Sigmoid colon (tissue), 7 donors: ENCODE results near the gene ARPC5. TPM values are rescaled to one million over a fixed set of nuclear protein-coding genes. Genes with fewer than 3 reads are reported as not detected.
"Not testable (repeated sequence)": the region's sequence is repeated elsewhere in the genome, so short reads cannot be mapped to it uniquely, and the experiment has no call there.

Experiments used
- DNase-seq: peaks from one replicate; pipeline ENCODE4 v3.0.0-alpha.2; 2019
- H3K27ac ChIP-seq, 4 donors: fragments of 200-600 bp; sonication (generic); one replicate each; pipeline ENCODE4 v1.5.1; 2016 to 2019; ENCODE audit warnings: mild to moderate bottlenecking in 1 of 4
- H3K27me3 ChIP-seq, 3 donors: fragments of 200-600 bp; sonication (generic); one replicate each; pipeline ENCODE4 v1.5.1; 2019; ENCODE audit warnings: mild to moderate bottlenecking in 1 of 3
- H3K36me3 ChIP-seq, 4 donors: fragments of 200-600 bp; sonication (generic); one replicate each; pipeline ENCODE4 v1.5.1; 2016 to 2019
- H3K4me1 ChIP-seq, 4 donors: fragments of 200-600 bp; sonication (generic); one replicate each; pipeline ENCODE4 v1.5.1; 2017 to 2019
- H3K4me3 ChIP-seq, 4 donors: fragments of 200-600 bp; sonication (generic); one replicate each; pipeline ENCODE4 v1.5.1; 2017 to 2019; ENCODE audit warnings: mild to moderate bottlenecking in 2 of 4, moderate library complexity in 1 of 4
- H3K9me3 ChIP-seq, 4 donors: fragments of 200-600 bp in 3 of 4; sonication (generic) in 3 of 4; one replicate each; pipeline versions ENCODE4 v1.5.1 to v1.6.1; 2013 to 2019
- CTCF ChIP-seq, 4 experiments: fragments of 450-650 bp in 3 of 4; fragments of 200-600 bp in 1 of 4; IDR thresholded peaks; one replicate each; pipeline ENCODE4 v1.5.1; 2016 to 2019; ENCODE audit warnings: antibody characterized with exemption in 4 of 4, mild to moderate bottlenecking in 3 of 4, moderate library complexity in 2 of 4
- EP300 ChIP-seq, 4 donors: sonication (generic); formaldehyde crosslinking; IDR thresholded peaks; one replicate each; pipeline ENCODE4 v1.6.1; 2017; ENCODE audit warnings: antibody characterized with exemption in 4 of 4
- POLR2A ChIP-seq, 2 donors: fragments of 450-650 bp; IDR thresholded peaks; one replicate each; pipeline ENCODE4 v1.6.1; 2016; ENCODE audit warnings: antibody characterized with exemption in 2 of 2, mild to moderate bottlenecking in 2 of 2, moderate library complexity in 2 of 2
- POLR2AphosphoS5 ChIP-seq, 4 donors: sonication (generic); formaldehyde crosslinking; IDR thresholded peaks; one replicate each; pipeline ENCODE4 v1.6.1; 2017; ENCODE audit warnings: antibody characterized with exemption in 4 of 4
- WGBS, 2 donors: extraction: QIAGEN DNeasy Blood & Tissue Kit; methylation state at CpG; one replicate each; pipeline ENCODE4 v1.1.7; 2013; 5-methylcytosine and 5-hydroxymethylcytosine counted together
- intact Hi-C: fragments of 100-400 bp; cut with DNase I; formaldehyde crosslinking; loops from one replicate; pipeline ENCODE4 v1.15.1; 2023
- polyA plus RNA-seq, 3 donors: library from polyadenylated mRNA; stranded (reverse); fragments of 200-250 nt; gene quantifications; one replicate each; pipeline ENCODE4 v1.2.3, GENCODE V29; 2013
- total RNA-seq, 4 donors: library from RNA; depleted of rRNA; stranded (reverse); fragments of >200 nt; gene quantifications; one replicate each; pipeline ENCODE4 v1.1.0, GENCODE V29; 2016
- donor health status: healthy with polysubstance abuse.
- donor health status: Bipolar disorder and iron deficiency.
- donor health status: healthy.

Gene ARPC5
- total and polyA plus RNA-seq, 7 donors, result 57.3 to 278 (median 95.6) TPM

GRCh38 chr1:183622013-183622412, 13.6 kb downstream of the ARPC5 start:
- TF ChIP-seq POLR2A (IDR thresholded peaks at IDR 0.05) (no peak), CTCF (IDR thresholded peaks at IDR 0.05) (no peak), POLR2AphosphoS5 (IDR thresholded peaks at IDR 0.05) (no peak), EP300 (IDR thresholded peaks at IDR 0.05) (no peak)
- Histone ChIP-seq H3K4me1 (peaks cover 0 to 41% (median 28%) of the 10 kb centered on the region in 4 donors), H3K27ac (no peak overlapping the region), H3K27me3 (no peaks in the 10 kb centered on the region), H3K4me3 (no peak overlapping the region), H3K36me3 (peaks cover 0 to 16% (median 2%) of the 10 kb centered on the region in 4 donors), H3K9me3 (no peaks in the 10 kb centered on the region)
- no peak for DNase-seq
- 57 to 68% methylated on average over 1 of the region's 1 CpG for WGBS, 2 donors
- intact Hi-C loops, result loop anchor here (10.0 kb wide), 3 partner anchors 77 to 337 kb away; no protein-coding TSS in a partner anchor

GRCh38 chr1:183620311-183620710, 15.3 kb downstream of the ARPC5 start:
- Histone ChIP-seq H3K9me3 (no peaks in the 10 kb centered on the region), H3K4me3 (no peak overlapping the region), H3K27ac (no peak overlapping the region), H3K27me3 (no peaks in the 10 kb centered on the region), H3K4me1 (peaks cover 0 to 24% (median 11%) of the 10 kb centered on the region in 4 donors), H3K36me3 (peaks cover 0 to 10% (median 2%) of the 10 kb centered on the region in 4 donors)
- TF ChIP-seq POLR2A (IDR thresholded peaks at IDR 0.05), result no peak
- TF ChIP-seq CTCF (IDR thresholded peaks at IDR 0.05), result no peak
- TF ChIP-seq EP300 (IDR thresholded peaks at IDR 0.05), result no peak
- no peak for TF ChIP-seq POLR2AphosphoS5 (IDR thresholded peaks at IDR 0.05)
- intact Hi-C loops, result loop anchor here (10.0 kb wide), 3 partner anchors 76 to 336 kb away; no protein-coding TSS in a partner anchor
- no peak for DNase-seq
- WGBS, 2 donors, result 87 to 91% methylated on average over 2 of the region's 2 CpGs

GRCh38 chr1:183619781-183620180, 15.8 kb downstream of the ARPC5 start:
- Histone ChIP-seq H3K4me3 (no peak overlapping the region), H3K27ac (no peak overlapping the region), H3K4me1 (peaks cover 0 to 20% (median 9%) of the 10 kb centered on the region in 4 donors), H3K9me3 (no peaks in the 10 kb centered on the region), H3K27me3 (no peaks in the 10 kb centered on the region), H3K36me3 (peaks cover 0 to 5% (median 2%) of the 10 kb centered on the region in 4 donors)
- TF ChIP-seq CTCF (IDR thresholded peaks at IDR 0.05), result no peak
- no peak for TF ChIP-seq POLR2AphosphoS5 (IDR thresholded peaks at IDR 0.05)
- no peak for TF ChIP-seq EP300 (IDR thresholded peaks at IDR 0.05)
- TF ChIP-seq POLR2A (IDR thresholded peaks at IDR 0.05), result no peak
- no peak for DNase-seq
- 51 to 63% methylated on average over 1 of the region's 1 CpG for whole genome bisulfite sequencing, 2 donors
- intact Hi-C loops, result loop anchor here (10.0 kb wide), 3 partner anchors 75 to 335 kb away; no protein-coding TSS in a partner anchor

- DNase-seq, intact Hi-C loops, H3K36me3 ChIP-seq, H3K4me3 ChIP-seq, H3K9me3 ChIP-seq, H3K27ac ChIP-seq, H3K27me3 ChIP-seq: not testable (repeated sequence)
- 75 to 77% methylated on average over 5 of the region's 5 CpGs for WGBS, 2 donors
- H3K4me1 ChIP-seq, result peaks cover 0 to 17% (median 7%) of the 10 kb centered on the region in 4 donors
Measured at GRCh38 chr1:183618202-183618601, 17.4 kb downstream of the ARPC5 start.

- intact Hi-C loops, result not testable (repeated sequence)
- WGBS, 2 donors, result 61 to 84% methylated on average over 3 of the region's 3 CpGs
Measured at GRCh38 chr1:183612975-183613374, 22.6 kb downstream of the ARPC5 start.

GRCh38 chr1:183612407-183612806, 23.2 kb downstream of the ARPC5 start:
- WGBS, 2 donors, result 21 to 64% methylated on average over 3 of the region's 3 CpGs
- no peak for TF ChIP-seq EP300 (IDR thresholded peaks at IDR 0.05)
- no peak for TF ChIP-seq POLR2AphosphoS5 (IDR thresholded peaks at IDR 0.05)
- H3K27me3 ChIP-seq, result no peaks in the 10 kb centered on the region
- DNase-seq, result no peak
- H3K36me3 ChIP-seq, result no peaks in the 10 kb centered on the region
- H3K4me1 ChIP-seq, result peaks cover 0 to 30% (median 25%) of the 10 kb centered on the region in 4 donors
- no peak overlapping the region for H3K4me3 ChIP-seq
- H3K27ac ChIP-seq, result no peak overlapping the region
- intact Hi-C loops, result no loop called here
- H3K9me3 ChIP-seq, result no peaks in the 10 kb centered on the region

More at GRCh38 chr1:183612975-183613374, 22.6 kb downstream of the ARPC5 start:
- not testable (repeated sequence) for DNase-seq, H3K36me3 ChIP-seq, H3K27me3 ChIP-seq, H3K9me3 ChIP-seq, H3K27ac ChIP-seq, H3K4me3 ChIP-seq
- peaks cover 0 to 28% (median 24%) of the 10 kb centered on the region in 4 donors for H3K4me1 ChIP-seq
